HG03280 (cell line): Measurements from ENCODE around the gene GADL1.

Experiments used
- ATAC-seq: cut with Tn5 transposase; IDR thresholded peaks from one replicate; pipeline ENCODE4 v1.9.1; 2021; ENCODE audit warnings: mild to moderate bottlenecking, moderate library complexity; ENCODE audit not compliant: unreplicated experiment

Gene GADL1

DNA sequence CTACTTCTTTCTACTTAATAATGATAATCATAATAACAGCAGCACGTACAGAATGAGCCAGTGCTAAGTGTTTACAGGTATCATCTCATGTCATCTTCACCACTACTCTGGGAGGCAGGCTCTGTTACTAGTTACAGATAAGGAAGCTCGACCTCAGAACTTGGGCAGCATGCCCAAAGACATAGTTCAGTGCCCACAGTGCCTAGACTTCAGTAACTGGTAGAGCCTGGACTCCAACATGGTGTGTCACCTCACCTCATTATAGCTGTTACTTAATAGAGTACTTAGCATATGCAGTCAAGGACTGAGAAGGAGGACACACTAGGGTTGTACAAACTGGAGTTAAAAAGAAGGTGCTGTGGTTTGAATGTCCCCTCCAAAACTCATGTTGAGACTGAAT, 7.6 kb downstream of the GADL1 start:
- no peak for ATAC-seq

DNA sequence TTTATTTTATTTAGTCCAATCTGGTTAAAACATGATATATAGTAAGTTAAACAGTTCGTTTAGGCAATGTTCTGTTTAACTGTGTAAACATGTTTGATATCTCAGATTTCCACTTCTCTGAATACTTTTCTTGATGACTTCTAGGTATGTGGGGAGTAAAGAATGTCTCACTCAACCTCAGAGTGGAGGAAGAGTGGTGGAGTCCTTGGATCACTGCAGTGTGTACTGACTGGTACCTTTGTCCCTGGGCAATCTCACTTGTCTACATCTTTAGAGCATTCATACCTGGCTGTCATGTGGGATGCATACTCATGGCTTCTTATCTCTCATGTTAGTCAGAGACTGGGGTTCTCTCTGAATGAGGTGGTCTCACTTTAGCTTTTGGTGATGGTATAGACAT, 15.6 kb downstream of the GADL1 start:
- no peak for ATAC-seq

DNA sequence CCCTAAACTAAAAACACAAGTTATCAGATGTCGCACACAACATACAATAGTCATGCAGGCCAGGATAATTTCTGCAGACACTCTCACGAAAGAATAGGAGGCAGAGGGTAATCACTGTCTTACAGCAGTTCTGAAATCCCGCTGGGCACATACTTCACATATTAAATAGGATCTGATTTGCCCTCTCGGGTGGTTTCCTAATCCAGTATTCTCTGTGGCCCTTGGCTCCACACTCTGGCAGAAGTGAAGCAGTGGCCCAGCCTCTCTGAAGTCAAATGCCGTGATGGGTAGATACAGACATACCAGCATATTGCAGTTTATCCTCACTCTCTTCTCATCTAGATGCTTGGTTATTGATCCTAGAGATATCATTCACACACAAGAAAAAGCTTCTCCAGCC, 19.0 kb downstream of the GADL1 start:
- no peak for ATAC-seq

DNA sequence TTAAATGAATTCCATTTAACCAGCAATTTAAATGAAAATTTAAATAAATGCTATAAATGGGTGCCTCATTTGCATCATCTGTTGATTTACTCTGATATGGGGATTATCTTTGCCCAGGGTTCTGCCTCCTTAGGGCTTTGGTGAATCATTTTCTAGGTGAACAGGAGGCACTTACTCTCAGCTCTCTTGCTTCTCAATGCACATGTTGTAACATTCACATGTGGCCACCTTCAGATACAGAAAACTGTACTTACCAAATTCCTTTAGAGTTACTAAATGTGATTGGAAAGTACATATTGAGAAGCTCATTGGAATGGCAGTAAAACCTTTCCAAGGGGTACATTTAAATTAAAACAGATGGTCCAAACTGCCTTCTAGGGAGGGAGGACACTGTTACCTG, 20.8 kb downstream of the GADL1 start:
- ATAC-seq = no peak

DNA sequence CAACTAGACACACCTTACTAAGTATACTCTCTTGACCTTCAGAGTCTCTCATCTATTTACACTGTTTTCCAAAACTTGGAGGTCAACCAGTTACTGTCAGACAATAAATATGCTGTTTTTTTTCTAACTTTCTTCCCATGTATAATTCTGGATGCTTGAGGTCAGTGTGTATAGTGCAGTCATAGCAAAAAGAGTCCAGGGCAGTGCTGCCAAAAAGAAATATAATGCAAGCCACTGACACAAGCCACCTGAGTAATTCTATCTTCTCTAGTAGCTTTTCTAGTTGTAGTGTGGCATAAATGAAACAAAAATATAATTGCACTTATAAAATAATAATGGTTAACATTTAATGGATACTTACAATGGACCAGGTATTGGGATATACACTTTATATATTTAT, 21.6 kb downstream of the GADL1 start:
- no peak for ATAC-seq

DNA sequence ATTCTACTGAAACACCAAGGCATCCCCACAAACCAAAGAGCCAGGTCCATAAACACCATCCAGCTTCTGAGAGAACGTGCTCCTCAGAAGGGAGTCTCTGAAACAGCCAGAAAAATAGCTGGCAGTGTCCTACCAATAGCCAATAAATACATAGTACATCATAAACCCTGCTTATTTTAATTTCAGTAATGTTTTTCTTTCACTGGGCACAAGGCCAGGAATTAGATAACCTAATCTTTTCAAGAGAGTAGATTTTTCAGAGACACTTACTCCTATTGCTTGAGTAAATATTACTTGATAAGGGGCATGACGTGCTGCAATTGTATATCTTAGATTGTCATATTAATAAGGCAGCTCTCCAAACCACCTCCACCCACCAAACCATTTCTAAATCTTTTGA, 22.7 kb downstream of the GADL1 start:
- ATAC-seq = no peak

DNA sequence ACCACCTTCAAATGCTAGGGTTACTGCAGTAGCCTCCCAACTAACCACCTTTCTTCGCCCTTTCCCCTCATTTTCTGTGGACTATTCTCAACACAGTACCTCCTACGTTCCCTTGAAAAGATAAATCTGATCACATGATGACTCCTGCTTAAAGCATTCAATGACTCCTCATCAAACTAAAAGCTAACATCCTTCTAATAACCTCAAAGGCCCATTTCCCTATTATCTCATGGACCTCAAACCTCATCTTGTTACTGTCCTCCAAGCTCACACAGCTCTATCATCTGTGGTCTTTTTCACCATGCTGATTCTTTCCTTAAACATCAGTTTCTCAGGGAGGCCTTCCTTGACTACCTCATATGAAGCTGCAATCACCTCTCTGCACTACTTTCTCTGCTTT, 29.6 kb downstream of the GADL1 start:
- no peak for ATAC-seq

DNA sequence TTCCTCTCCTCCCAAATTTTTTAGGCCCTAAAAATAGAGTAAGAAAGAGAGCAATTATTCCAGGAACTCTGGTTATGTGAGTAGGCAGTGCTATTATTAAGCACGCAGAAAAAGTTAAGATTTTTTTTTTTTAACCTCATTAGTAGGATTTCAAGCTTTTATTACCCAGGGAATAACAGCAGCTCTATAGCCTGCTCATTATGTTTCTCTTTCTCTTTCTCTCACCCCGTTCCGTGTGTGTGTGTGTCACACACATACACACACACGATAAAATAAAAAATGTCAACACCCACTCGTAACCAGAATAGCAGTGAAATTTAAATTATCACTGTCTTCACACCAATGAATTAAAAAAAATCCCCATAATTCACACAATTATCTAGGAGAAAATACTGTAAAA, 30.3 kb downstream of the GADL1 start:
- ATAC-seq = no peak

DNA sequence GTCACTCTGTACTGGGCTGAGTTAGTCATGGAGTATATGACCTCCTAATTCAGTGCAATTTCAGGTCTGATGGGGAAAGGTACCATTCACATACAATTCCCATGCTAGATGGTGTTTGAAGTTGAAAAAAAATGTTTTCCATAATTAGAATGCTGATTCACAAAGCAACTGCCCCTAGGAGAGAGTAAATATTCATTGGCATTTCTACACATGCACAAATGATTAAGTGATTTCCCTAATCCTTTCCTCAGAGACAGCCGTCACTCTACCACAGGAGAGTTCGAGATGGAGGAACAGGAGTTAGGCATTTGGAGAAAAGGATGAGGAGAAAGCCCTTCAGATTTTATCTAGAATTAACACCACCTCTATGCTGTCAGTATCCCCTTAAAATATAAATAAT, 32.5 kb downstream of the GADL1 start:
- ATAC-seq = no peak

DNA sequence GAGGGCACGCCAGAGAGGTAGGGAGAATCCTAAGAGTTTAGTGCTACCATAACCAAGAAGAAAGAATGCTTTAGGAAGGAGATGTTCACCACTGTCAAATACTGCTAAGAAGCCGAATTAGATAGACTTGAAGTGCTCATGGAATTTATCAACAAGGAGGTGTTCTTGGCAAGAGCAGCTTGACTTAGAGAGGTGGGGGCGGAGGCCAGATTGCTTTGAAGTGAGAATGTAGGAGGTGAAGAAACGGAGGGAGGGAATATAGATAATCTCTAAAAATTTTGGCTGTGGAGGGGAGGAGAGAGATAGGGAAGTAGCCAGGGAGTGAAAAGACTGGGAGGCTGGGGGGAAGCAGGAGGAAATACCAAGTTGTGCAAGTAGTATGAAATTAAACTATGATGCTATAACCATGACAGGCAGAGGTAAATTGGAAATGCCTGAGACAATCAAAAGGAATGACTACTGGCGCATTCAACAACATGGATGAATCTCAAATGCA, 35.5 kb downstream of the GADL1 start:
- no peak for ATAC-seq

DNA sequence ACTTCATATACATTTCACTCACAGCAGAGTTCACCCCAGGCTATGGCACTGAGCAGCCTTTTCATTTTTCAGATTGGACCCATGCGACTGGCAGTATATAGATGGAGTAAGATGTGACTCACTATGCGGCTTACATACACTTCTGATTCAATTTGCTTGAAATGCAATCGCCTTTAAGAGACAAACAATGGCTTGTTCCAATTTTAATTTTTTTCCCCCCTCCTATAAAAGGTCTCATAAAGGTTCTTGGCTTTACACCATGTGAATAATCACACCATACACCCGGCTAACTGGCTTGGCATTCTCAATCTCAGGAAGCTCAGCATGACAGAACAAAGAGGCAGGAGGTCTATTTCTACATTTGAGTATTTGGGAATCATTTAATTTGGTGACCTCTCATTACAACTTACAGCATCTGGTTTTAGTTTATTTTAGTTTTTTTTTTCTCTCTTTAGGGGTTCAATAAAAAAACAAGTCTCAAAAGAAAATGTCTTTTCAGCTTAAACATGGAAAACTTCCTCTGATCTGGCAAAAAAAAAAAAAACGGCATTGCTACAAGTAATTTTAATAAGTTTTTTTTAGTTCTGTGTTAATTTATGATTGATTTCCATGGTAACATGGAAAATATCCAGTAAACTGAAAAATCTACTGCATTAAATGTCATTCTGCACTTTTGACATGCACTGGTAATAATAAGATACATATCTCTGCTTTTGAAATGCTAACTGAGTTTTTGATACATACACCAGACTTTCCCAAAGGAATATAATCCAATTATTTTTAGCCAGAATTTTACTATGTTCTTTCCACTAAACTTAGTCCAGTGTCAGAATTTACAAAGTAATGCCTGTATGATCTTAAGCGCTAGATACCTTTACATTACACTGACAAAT, 38.8 kb downstream of the GADL1 start:
- ATAC-seq = no peak

DNA sequence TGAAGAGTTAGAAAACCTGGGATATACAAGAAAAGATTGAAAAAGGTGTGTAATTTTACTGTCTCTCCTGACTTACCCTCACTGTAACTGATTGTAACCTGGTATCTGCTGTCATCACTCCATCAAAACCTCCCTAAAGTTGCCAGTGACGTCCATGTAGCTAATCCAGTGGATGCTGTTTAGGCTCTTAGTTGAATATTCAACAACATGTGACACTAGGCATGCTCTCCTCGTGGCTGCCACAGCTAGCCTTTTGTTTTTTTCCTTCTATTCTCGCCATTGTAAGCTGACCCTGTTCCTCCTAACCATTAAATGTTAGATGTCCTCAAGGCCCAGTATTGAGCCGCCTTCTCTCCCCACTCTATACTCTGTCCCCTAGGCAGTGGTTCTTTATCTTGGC, 41.6 kb downstream of the GADL1 start:
- no peak for ATAC-seq

DNA sequence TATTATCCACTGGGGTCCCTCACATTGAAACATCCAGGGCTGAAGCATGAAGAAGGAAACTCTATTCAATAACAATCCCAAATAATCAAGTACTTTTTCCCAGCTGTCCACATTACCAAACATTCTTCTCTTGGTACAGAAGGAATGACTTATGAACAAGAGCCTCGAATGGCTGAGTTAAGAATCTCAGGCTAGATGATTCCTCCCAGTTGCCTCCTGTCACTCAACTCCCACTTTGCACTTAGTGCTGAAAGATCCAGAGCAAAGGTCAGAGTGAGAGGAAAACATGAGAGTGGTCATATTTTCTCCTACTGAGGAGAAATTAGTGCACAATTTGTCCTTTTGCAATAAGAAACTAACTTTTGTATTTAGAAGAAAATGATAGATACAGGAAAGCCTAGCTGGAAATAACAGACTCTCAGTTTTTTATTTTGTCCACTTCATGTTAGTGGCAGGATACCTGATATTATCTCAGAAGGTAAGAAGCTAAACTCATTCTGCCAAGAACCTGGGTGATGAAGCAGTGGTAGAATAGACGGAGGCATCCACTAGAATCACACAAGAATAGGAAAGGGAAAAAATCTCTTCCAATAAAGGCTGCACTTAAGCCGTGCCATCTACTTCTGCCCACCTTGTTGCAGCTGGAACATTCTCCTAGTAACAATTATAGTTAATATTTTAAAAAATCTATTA, 46.2 kb downstream of the GADL1 start:
- no peak for ATAC-seq

DNA sequence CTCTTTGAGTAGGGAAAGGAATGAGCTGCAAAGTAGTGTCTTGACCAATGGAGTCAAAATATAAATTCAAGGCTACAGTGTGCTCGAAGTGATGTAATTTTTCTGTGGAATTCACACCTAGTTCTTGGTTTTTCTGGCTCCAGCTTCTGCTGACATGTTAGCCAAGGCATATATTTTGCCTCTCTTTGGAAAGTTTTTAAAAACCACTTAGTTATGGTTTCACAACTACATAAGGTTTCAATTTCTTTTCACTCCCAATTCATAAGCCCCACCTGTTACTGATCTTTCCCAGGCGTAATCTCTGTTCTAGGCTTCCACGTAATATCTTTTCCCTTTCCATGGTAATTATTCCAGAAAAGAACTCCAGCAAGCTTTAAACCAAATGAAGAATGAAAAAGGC, 46.9 kb downstream of the GADL1 start:
- no peak for ATAC-seq

DNA sequence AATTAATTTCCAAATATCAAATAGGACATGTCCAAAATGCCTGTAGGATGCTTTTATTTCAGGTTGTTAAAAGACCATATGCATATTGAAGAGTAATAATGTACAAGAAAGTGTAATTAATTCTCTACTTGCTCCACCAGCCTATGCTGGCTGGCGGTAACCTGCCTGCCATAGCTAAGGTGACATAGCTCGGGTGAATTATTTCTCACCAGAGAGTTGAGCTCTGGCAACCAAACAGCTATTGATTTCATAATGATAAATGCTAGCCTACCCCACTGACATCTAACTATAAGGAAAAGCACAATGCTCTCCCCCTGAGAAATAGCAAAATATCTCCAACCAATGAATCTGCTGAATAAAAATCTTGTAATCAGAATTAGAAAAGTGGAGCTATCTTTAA, 48.9 kb downstream of the GADL1 start:
- no peak for ATAC-seq

DNA sequence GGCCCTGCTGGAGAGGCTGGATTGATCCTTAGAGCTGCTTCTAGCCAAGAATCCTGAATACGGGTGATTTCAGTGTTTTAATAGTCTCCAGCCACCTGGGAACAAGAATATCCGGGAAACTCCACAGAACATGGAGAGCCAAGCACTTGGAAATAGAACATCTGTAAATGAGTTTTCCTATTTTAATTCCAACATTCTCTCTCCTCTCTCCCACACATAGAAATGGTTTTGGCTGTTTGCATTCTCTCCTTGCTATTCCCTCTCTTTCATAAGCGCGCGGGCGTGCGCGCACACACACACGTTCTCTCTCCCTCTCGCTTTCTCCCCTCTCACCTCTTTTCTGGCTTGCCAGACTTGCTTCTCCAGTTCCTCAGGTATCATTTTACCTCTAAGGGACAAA, 50.6 kb downstream of the GADL1 start:
- ATAC-seq = no peak

DNA sequence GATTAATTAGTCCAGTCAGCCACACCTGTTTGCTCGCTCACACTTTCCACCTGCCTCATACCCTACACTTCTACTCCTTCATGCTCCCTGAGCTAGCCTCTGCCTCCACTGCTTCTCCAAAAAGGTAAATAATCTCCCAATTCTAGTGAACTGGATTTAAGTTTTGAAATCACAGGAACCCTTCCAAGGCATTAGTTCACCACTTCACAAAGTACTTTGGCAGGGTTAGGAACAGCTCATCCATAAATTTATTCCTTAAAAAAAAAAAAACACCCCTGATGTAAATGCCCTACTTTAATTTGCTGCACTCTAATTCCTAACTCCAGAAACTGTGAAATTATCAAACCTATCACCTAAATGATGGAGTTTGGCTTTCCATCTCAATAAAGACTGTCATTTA, 58.3 kb downstream of the GADL1 start:
- ATAC-seq = no peak

DNA sequence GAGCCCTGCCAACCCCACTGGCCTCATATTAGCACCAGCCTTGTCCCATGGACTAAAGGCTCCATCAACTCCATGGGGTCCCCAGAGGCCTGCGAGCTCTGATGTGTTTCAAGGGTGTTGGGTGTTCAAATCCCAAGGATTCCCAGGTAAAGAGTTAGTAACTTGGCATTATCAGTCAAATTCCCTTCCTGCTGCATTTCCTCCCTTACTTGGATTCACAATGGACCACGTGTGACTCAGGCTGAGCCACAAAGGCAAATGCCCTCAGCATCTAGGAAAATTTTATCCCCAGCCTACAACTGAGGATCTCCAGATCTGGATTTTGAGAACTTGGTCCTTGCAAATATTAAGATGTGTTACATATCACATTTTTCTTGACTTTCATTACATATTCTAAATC, 58.8 kb downstream of the GADL1 start:
- no peak for ATAC-seq

DNA sequence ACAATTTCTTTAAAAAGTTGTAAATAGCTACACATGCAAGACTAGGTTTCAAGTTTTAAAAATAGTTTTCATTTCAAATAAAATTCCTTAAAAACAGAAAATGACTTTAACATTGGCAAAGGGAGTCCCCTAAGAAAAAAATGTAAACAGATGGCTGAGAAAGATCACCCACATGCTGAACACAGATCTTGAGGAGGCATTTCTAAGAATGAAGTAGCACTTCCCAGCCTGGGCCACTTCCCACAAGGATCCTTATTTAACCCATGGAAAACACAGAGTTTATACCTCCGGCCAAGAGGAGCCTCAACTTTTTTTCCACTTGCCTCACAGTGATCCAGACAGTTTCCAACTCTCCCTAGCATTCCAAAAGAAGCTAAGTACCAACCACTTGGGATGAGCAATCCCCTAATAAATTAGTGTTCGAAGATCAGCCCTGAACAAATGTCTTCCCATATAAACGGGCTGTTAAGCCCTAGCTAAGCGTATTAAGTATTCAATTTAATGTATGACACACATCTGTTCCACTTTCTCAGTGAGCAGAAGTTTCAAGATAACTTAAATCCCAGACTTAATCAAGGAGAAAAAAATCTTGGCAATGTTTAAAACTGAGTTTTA, 61.4 kb downstream of the GADL1 start:
- ATAC-seq = no peak

DNA sequence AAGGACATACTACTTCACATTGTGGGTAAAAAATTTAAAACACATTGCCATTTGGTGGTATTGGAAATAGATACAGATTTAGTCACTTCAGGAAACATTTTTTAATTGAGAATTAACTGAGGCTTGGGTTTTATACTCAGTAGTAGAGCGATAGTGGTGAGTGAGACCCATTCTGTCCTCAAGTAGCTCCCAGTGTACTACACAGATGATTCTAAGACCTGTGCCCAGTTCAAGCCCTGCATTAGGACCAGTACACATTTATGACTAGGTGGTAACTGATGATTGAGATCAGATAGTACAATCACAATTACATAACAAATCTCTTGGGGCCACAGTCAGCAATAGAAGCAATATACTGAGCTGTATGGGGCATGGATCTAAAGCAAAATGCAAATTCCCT, 67.4 kb downstream of the GADL1 start:
- ATAC-seq = no peak

DNA sequence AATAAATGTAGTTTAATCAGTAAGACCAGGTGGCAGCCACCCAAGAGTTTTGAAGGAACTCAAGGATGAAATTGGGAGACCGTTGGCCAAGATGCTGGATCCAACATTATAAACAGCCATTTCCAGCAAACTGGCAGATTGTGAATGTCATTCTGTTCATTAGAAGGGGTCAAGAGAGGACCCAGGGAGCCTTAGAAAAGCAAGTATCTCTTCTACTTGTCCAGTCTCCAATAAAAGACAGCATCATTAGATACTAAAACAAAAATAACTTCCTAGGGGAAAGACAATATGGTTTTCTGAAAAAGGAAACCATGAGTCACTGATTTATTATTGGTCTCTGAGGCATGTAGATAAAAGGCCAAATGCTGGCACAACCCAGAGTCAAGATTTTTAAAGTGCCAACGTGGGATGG, 67.9 kb downstream of the GADL1 start:
- ATAC-seq = no peak
